MCF 10A (cell line): ENCODE measurements around the gene AUH. TPM values are rescaled to one million over a fixed set of nuclear protein-coding genes. Genes with fewer than 3 reads are reported as not detected.

Source experiments
- BruUV-seq: library from RNA; stranded (reverse); fragments of 400-500 nt; replicated peaks from 2 replicates; lab custom pipeline; 2021; lab: Mats Ljungman, UMichigan
- CTCF ChIA-PET: fragments of 300-600 bp; sonication (Branson Sonifier 250); formaldehyde crosslinking; extraction: SDS; loops from one replicate; lab custom pipeline; 2021; ENCODE audit warnings: antibody characterized with exemption, inconsistent platforms; lab: Yijun Ruan, JAX
- POLR2A ChIA-PET: fragments of 300-600, 350-650 bp; sonication (Branson Sonifier 250); formaldehyde crosslinking; extraction: SDS; loops from one replicate; lab custom pipeline; 2020; ENCODE audit warnings: antibody characterized with exemption, inconsistent platforms; lab: Yijun Ruan, JAX
- DNase-seq: peaks from one replicate; pipeline ENCODE4 v3.0.0-alpha.2; 2018; ENCODE audit not compliant: unreplicated experiment
- H3K27ac Mint-ChIP-seq: one replicate; pipeline ENCODE4 v1.8.0; 2022; ENCODE audit warnings: mild to moderate bottlenecking, low read depth, mixed read lengths; ENCODE audit not compliant: unreplicated experiment
- H3K27me3 Mint-ChIP-seq: one replicate; pipeline ENCODE4 v1.8.0; 2022; ENCODE audit warnings: mixed read lengths; ENCODE audit not compliant: insufficient read depth, unreplicated experiment
- H3K36me3 Mint-ChIP-seq: one replicate; pipeline ENCODE4 v1.8.0; 2022; ENCODE audit warnings: mild to moderate bottlenecking, moderate library complexity, mixed read lengths; ENCODE audit not compliant: insufficient read depth, unreplicated experiment
- H3K4me1 Mint-ChIP-seq: one replicate; pipeline ENCODE4 v1.8.0; 2022; ENCODE audit warnings: mixed read lengths; ENCODE audit not compliant: insufficient read depth, unreplicated experiment
- H3K4me3 Mint-ChIP-seq: one replicate; pipeline ENCODE4 v1.8.0; 2022; ENCODE audit warnings: mild to moderate bottlenecking, moderate library complexity, mixed read lengths; ENCODE audit not compliant: unreplicated experiment
- H3K9me3 Mint-ChIP-seq: one replicate; pipeline ENCODE4 v1.8.0; 2022; ENCODE audit warnings: mixed read lengths; ENCODE audit not compliant: unreplicated experiment
- CTCF ChIP-seq: fragments of 200-600 bp; IDR thresholded peaks from one replicate; pipeline ENCODE4 v1.8.0; 2022; ENCODE audit warnings: antibody characterized with exemption, mild to moderate bottlenecking; ENCODE audit not compliant: unreplicated experiment
- intact Hi-C: fragments of 100-400 bp; cut with micrococcal nuclease; formaldehyde crosslinking; loops from 2 replicates; pipeline ENCODE4 v1.14.1; 2022
- total RNA-seq: library from RNA; stranded (reverse); gene quantifications from 2 replicates; pipeline ENCODE4 v1.2.3, GENCODE V29; 2022

Gene AUH
- total RNA-seq, 1 experiment from 2014 or later = 20.9 TPM

- no peak overlapping the region for H3K27ac Mint-ChIP-seq
- BruUV-seq = no TSS peak
- POLR2A ChIA-PET = no interaction called here
- H3K4me1 Mint-ChIP-seq = peaks cover 5% of the 10 kb centered on the region
- CTCF ChIA-PET = interaction anchor here (0.6 to 1.1 kb wide), 3 partner anchors 34 to 1769 kb away, joined by 3 to 4 read pairs (median 3); no protein-coding TSS in a partner anchor
- peaks cover 19% of the 10 kb centered on the region for H3K36me3 Mint-ChIP-seq
- no peak overlapping the region for H3K4me3 Mint-ChIP-seq
- no peaks in the 10 kb centered on the region for H3K9me3 Mint-ChIP-seq
- no peaks in the 10 kb centered on the region for H3K27me3 Mint-ChIP-seq
- intact Hi-C loops = no loop called here
- DNase-seq = peak; percentile 17
- no peak for TF ChIP-seq CTCF
Measured at GRCh38 chr9:91312717-91313325, 48.9 kb downstream of the AUH start.

GRCh38 chr9:91310037-91310436 lies 51.7 kb downstream of the AUH start:
- no peak overlapping the region for H3K27ac Mint-ChIP-seq
- peaks cover 10% of the 10 kb centered on the region for H3K4me1 Mint-ChIP-seq
- no peaks in the 10 kb centered on the region for H3K27me3 Mint-ChIP-seq
- no peak for DNase-seq
- TF ChIP-seq CTCF = no peak
- H3K9me3 Mint-ChIP-seq = no peaks in the 10 kb centered on the region
- ChIA-PET CTCF (no interaction called here), POLR2A (interaction anchor here (1.2 kb wide), 1 partner anchor 98 kb away, joined by 5 read pairs; no protein-coding TSS in a partner anchor)
- H3K36me3 Mint-ChIP-seq = peaks cover 15% of the 10 kb centered on the region
- BruUV-seq = no TSS peak
- H3K4me3 Mint-ChIP-seq = no peak overlapping the region
- intact Hi-C loops = no loop called here

GRCh38 chr9:91308191-91308590 lies 53.5 kb downstream of the AUH start:
- DNase-seq = no peak
- Mint-ChIP-seq H3K36me3 (peaks cover 19% of the 10 kb centered on the region), H3K4me3 (no peak overlapping the region), H3K27ac (no peak overlapping the region), H3K9me3 (no peaks in the 10 kb centered on the region), H3K4me1 (peaks cover 10% of the 10 kb centered on the region), H3K27me3 (no peaks in the 10 kb centered on the region)
- no peak for TF ChIP-seq CTCF
- POLR2A ChIA-PET = interaction anchor here (0.6 to 0.9 kb wide), 2 partner anchors 14 to 134 kb away, joined by 4 read pairs; no protein-coding TSS in a partner anchor
- CTCF ChIA-PET = interaction anchor here (0.6 to 1.3 kb wide), 2 partner anchors 393 to 1257 kb away, joined by 4 read pairs; no protein-coding TSS in a partner anchor
- BruUV-seq = no TSS peak
- intact Hi-C loops = no loop called here

- peaks cover 19% of the 10 kb centered on the region for H3K36me3 Mint-ChIP-seq
- no TSS peak for BruUV-seq
- CTCF ChIA-PET = interaction anchor here (0.6 to 1.3 kb wide), 2 partner anchors 52 to 392 kb away, joined by 3 to 4 read pairs; no protein-coding TSS in a partner anchor
- H3K4me3 Mint-ChIP-seq = no peak overlapping the region
- H3K27ac Mint-ChIP-seq = no peak overlapping the region
- POLR2A ChIA-PET = no interaction called here
- no peaks in the 10 kb centered on the region for H3K27me3 Mint-ChIP-seq
- H3K4me1 Mint-ChIP-seq = peaks cover 6% of the 10 kb centered on the region
- intact Hi-C loops = no loop called here
- DNase-seq = no peak
- H3K9me3 Mint-ChIP-seq = no peaks in the 10 kb centered on the region
- TF ChIP-seq CTCF = no peak
Measured at GRCh38 chr9:91307279-91307678, 54.4 kb downstream of the AUH start.
